ENCODE results near the gene EEF1G.
"Not testable (repeated sequence)": the region's sequence is repeated elsewhere in the genome, so short reads cannot be mapped to it uniquely, and the experiment has no call there.

DNA sequence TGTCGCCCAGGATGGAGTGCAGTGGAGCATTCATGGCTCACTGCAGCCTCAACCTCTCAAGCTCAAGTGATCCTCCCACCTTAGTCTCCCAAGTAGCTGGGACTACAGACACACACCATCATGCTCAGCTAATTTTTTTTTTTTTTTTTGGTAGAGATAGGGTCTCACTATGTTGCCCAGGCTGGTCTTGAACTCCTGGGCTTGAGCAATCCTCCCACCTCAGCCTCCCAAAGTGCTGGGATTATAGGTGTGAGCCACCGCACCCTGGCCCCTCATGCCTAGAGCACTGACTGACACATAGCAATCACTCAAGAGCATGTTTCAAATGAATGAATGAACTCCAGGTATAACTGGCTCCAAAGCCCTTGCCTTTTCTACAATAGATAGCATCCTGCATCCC, 23.2 kb downstream of the EEF1G start:
- TF ChIP-seq EZH2 (IDR thresholded peaks at IDR 0.05); POLR2AphosphoS5 (IDR thresholded peaks at IDR 0.05; ENCODE audit: borderline replicate concordance, low read depth, low read length); FOXP2 (optimal IDR thresholded peaks at IDR 0.05; ENCODE audit: control extremely low read depth, extremely low read length, insufficient read depth): not testable (repeated sequence)

All from SK-N-MC (cell line).